Ascending aorta (tissue), 2 donors: ENCODE data around the gene KCND2. TPM values are rescaled to one million over a fixed set of nuclear protein-coding genes. Genes with fewer than 3 reads are reported as not detected.

Source experiments
- DNase-seq, 2 donors: peaks; one replicate each; pipeline ENCODE4 v3.0.0-alpha.2; 2019; ENCODE audit warnings: low spot score in 2 of 2
- H3K27ac ChIP-seq, 2 donors: fragments of 200-600 bp; sonication (generic); one replicate each; pipeline ENCODE4 v1.5.1; 2016 to 2017; ENCODE audit warnings: mild to moderate bottlenecking in 1 of 2
- H3K27me3 ChIP-seq: fragments of 200-600 bp; sonication (generic); one replicate; pipeline ENCODE4 v1.5.1; 2017
- H3K36me3 ChIP-seq, 2 donors: fragments of 200-600 bp; sonication (generic); one replicate each; pipeline ENCODE4 v1.5.1; 2016
- H3K4me1 ChIP-seq, 2 donors: fragments of 200-600 bp; sonication (generic); one replicate each; pipeline ENCODE4 v1.5.1; 2016 to 2017; ENCODE audit warnings: mild to moderate bottlenecking in 1 of 2
- H3K4me3 ChIP-seq, 2 donors: fragments of 200-600 bp; sonication (generic); one replicate each; pipeline ENCODE4 v1.5.1; 2016 to 2017; ENCODE audit warnings: mild to moderate bottlenecking in 1 of 2
- H3K9me3 ChIP-seq, 2 donors: fragments of 200-600 bp; sonication (generic); one replicate each; pipeline ENCODE4 v1.5.1; 2016
- CTCF ChIP-seq, 3 experiments: fragments of 200-600 bp in 2 of 3; fragments of 450-650 bp in 1 of 3; sonication (generic) in 2 of 3; IDR thresholded peaks; one replicate each; pipeline ENCODE4 v1.5.1; 2016 to 2019; ENCODE audit warnings: antibody characterized with exemption in 3 of 3, mild to moderate bottlenecking in 1 of 3, moderate library complexity in 1 of 3
- intact Hi-C: fragments of 100-400 bp; cut with DNase I; formaldehyde crosslinking; loops from one replicate; pipeline ENCODE4 v1.15.1; 2023
- total RNA-seq: library from RNA; depleted of rRNA; stranded (reverse); fragments of >200 nt; gene quantifications from one replicate; pipeline ENCODE4 v1.1.0, GENCODE V29; 2016

The KCND2 gene
- total RNA-seq, 1 donor from 2014 or later, result 0.21 TPM

- Histone ChIP-seq H3K9me3 (no peaks in the 10 kb centered on the region), H3K4me3 (no peak overlapping the region), H3K27ac (no peak overlapping the region), H3K36me3 (no peaks in the 10 kb centered on the region), H3K27me3 (no peaks in the 10 kb centered on the region), H3K4me1 (no peaks in the 10 kb centered on the region)
- no peak for TF ChIP-seq CTCF (IDR thresholded peaks at IDR 0.05)
- no peak for DNase-seq
- intact Hi-C loops, result no loop called here
Observed at GRCh38 chr7:120717166-120717565, 444.2 kb downstream of the KCND2 start.

- H3K4me3 ChIP-seq, result no peak overlapping the region
- no peaks in the 10 kb centered on the region for H3K4me1 ChIP-seq
- H3K9me3 ChIP-seq, result no peaks in the 10 kb centered on the region
- intact Hi-C loops, result no loop called here
- no peak for TF ChIP-seq CTCF (IDR thresholded peaks at IDR 0.05)
- no peaks in the 10 kb centered on the region for H3K36me3 ChIP-seq
- no peak overlapping the region for H3K27ac ChIP-seq
- no peaks in the 10 kb centered on the region for H3K27me3 ChIP-seq
- DNase-seq, result no peak
Observed at GRCh38 chr7:120718361-120718760, 445.4 kb downstream of the KCND2 start.

- no peak for TF ChIP-seq CTCF (IDR thresholded peaks at IDR 0.05)
- intact Hi-C loops, result no loop called here
Observed at GRCh38 chr7:120720317-120720716, 447.3 kb downstream of the KCND2 start.

GRCh38 chr7:120723465-120724385 lies 450.8 kb downstream of the KCND2 start:
- Histone ChIP-seq H3K36me3 (no peaks in the 10 kb centered on the region), H3K27me3 (no peaks in the 10 kb centered on the region), H3K27ac (no peak overlapping the region), H3K9me3 (no peaks in the 10 kb centered on the region), H3K4me1 (no peaks in the 10 kb centered on the region), H3K4me3 (no peak overlapping the region)
- TF ChIP-seq CTCF (IDR thresholded peaks at IDR 0.05), result no peak
- no peak for DNase-seq
- intact Hi-C loops, result no loop called here

More at GRCh38 chr7:120720317-120720716, 447.3 kb downstream of the KCND2 start:
- H3K36me3 ChIP-seq, result no peaks in the 10 kb centered on the region
- no peaks in the 10 kb centered on the region for H3K27me3 ChIP-seq
- no peak overlapping the region for H3K4me3 ChIP-seq
- H3K27ac ChIP-seq, result no peak overlapping the region
- H3K4me1 ChIP-seq, result no peaks in the 10 kb centered on the region
- H3K9me3 ChIP-seq, result no peaks in the 10 kb centered on the region
- DNase-seq, result no peak

- Histone ChIP-seq H3K9me3 (no peaks in the 10 kb centered on the region), H3K4me3 (no peak overlapping the region), H3K4me1 (no peaks in the 10 kb centered on the region), H3K27ac (no peak overlapping the region), H3K27me3 (no peaks in the 10 kb centered on the region), H3K36me3 (no peaks in the 10 kb centered on the region)
- TF ChIP-seq CTCF (IDR thresholded peaks at IDR 0.05), result no peak
- no peak for DNase-seq
- intact Hi-C loops, result no loop called here
Observed at GRCh38 chr7:120724448-120724847, 451.5 kb downstream of the KCND2 start.
